Neural cell (in vitro differentiated cells): ENCODE data around the gene HHATL. TPM values are rescaled to one million over a fixed set of nuclear protein-coding genes. Genes with fewer than 3 reads are reported as not detected.

ENCODE experiments used
- H2AFZ ChIP-seq: fragments of 200-600, 300-800 bp; sonication (generic), shearing (Covaris generic); 2 replicates; pipeline ENCODE4 v1.6.0; 2014; ENCODE audit warnings: low read depth, mild to moderate bottlenecking, antibody characterized with exemption, low read length, moderate library complexity
- H3F3A ChIP-seq: fragments of 200-600 bp; shearing (Covaris generic); 2 replicates; pipeline ENCODE4 v1.6.1; 2016; ENCODE audit warnings: mild to moderate bottlenecking, moderate library complexity, mixed read lengths, antibody characterized with exemption, low read length; ENCODE audit not compliant: insufficient read depth, poor library complexity, severe bottlenecking
- H3K27ac ChIP-seq: fragments of 200-600, 300-800 bp; sonication (generic), shearing (Covaris generic); 2 replicates; pipeline ENCODE4 v1.5.1; 2014; ENCODE audit warnings: mild to moderate bottlenecking, low read length, moderate library complexity
- H3K27me3 ChIP-seq: fragments of 300-800, 200-600 bp; sonication (generic), shearing (Covaris generic); 2 replicates; pipeline ENCODE4 v1.6.0; 2014; ENCODE audit warnings: mild to moderate bottlenecking, low read depth, low read length, moderate library complexity; ENCODE audit not compliant: insufficient read depth
- H3K36me3 ChIP-seq: fragments of 300-800, 200-600 bp; sonication (generic), shearing (Covaris generic); 2 replicates; pipeline ENCODE4 v1.5.1; 2014; ENCODE audit warnings: mild to moderate bottlenecking, antibody characterized with exemption, low read length, moderate library complexity; ENCODE audit not compliant: insufficient read depth
- H3K4me2 ChIP-seq: fragments of 300-800, 200-600 bp; sonication (generic), shearing (Covaris generic); 2 replicates; pipeline ENCODE4 v1.6.0; 2014; ENCODE audit warnings: mild to moderate bottlenecking, low read length
- H3K4me3 ChIP-seq: fragments of 300-800, 200-600 bp; sonication (generic), shearing (Covaris generic); 2 replicates; pipeline ENCODE4 v1.5.1; 2014; ENCODE audit warnings: mild to moderate bottlenecking, low read length, moderate library complexity
- H3K79me2 ChIP-seq: fragments of 200-600 bp; shearing (Covaris generic); replicated peaks from 2 replicates; pipeline ENCODE4 v1.6.0; 2014; ENCODE audit warnings: mild to moderate bottlenecking, low read length, moderate library complexity; ENCODE audit not compliant: insufficient read depth
- H3K9ac ChIP-seq: fragments of 300-800, 200-600 bp; sonication (generic), shearing (Covaris generic); 2 replicates; pipeline ENCODE4 v1.6.1; 2016; ENCODE audit warnings: mild to moderate bottlenecking, low read length, mixed read lengths
- H3K9me2 ChIP-seq: fragments of 200-600 bp; shearing (Covaris generic); 2 replicates; pipeline ENCODE4 v1.6.1; 2016; ENCODE audit warnings: mild to moderate bottlenecking, low read length, mixed read lengths; ENCODE audit not compliant: insufficient read depth
- H3K9me3 ChIP-seq: fragments of 200-600, 300-800 bp; sonication (generic), shearing (Covaris generic); 2 replicates; pipeline ENCODE4 v1.6.1; 2016; ENCODE audit warnings: mild to moderate bottlenecking, mixed run types, low read length, moderate library complexity, mixed read lengths
- H4K20me1 ChIP-seq: fragments of 200-600 bp; shearing (Covaris generic); 2 replicates; pipeline ENCODE4 v1.6.1; 2016; ENCODE audit warnings: mild to moderate bottlenecking, mixed run types; ENCODE audit not compliant: insufficient read depth
- CTCF ChIP-seq: fragments of 450-650 bp; IDR thresholded peaks from 2 replicates; pipeline ENCODE4 v1.5.1; 2014; ENCODE audit warnings: antibody characterized with exemption, mild to moderate bottlenecking, moderate library complexity; ENCODE audit not compliant: poor library complexity, severe bottlenecking
- EP300 ChIP-seq: fragments of 450-650 bp; conservative IDR thresholded peaks from 2 replicates; pipeline ENCODE4 v1.6.1; 2014; ENCODE audit warnings: antibody characterized with exemption, mild to moderate bottlenecking, moderate library complexity; ENCODE audit not compliant: poor library complexity, severe bottlenecking
- EZH2 ChIP-seq: fragments of 200-600, 300-800 bp; shearing (Covaris generic), sonication (generic); IDR thresholded peaks from 2 replicates; pipeline ENCODE4 v1.6.1; 2014; ENCODE audit warnings: antibody characterized with exemption, low read length, borderline replicate concordance, mild to moderate bottlenecking; ENCODE audit not compliant: insufficient read depth, poor library complexity, severe bottlenecking
- MXI1 ChIP-seq: fragments of 450-650 bp; conservative IDR thresholded peaks from 2 replicates; pipeline ENCODE4 v1.6.1; 2014; ENCODE audit warnings: antibody characterized with exemption, mild to moderate bottlenecking; ENCODE audit not compliant: poor library complexity, severe bottlenecking
- POLR2AphosphoS5 ChIP-seq: IDR thresholded peaks from 2 replicates; pipeline ENCODE4 v1.6.1; 2012
- RAD21 ChIP-seq: fragments of 450-650 bp; conservative IDR thresholded peaks from 2 replicates; pipeline ENCODE4 v1.6.1; 2014; ENCODE audit warnings: antibody characterized with exemption, mild to moderate bottlenecking, moderate library complexity
- REST ChIP-seq: IDR thresholded peaks from 2 replicates; pipeline ENCODE4 v1.6.1; 2012; ENCODE audit warnings: borderline replicate concordance
- SMC3 ChIP-seq: fragments of 450-650 bp; conservative IDR thresholded peaks from 2 replicates; pipeline ENCODE4 v1.6.1; 2014; ENCODE audit warnings: antibody characterized with exemption, mild to moderate bottlenecking, moderate library complexity; ENCODE audit not compliant: poor library complexity
- TAF1 ChIP-seq: IDR thresholded peaks from 2 replicates; pipeline ENCODE4 v1.6.1; 2012; ENCODE audit warnings: low read depth
- polyA plus RNA-seq: library from polyadenylated mRNA; depleted of rRNA; stranded (reverse); fragments of >200 nt; gene quantifications from 2 replicates; pipeline ENCODE4 v1.2.3, GENCODE V29; 2014

The HHATL gene
- polyA plus RNA-seq, 1 donor from 2014 or later: not detected

GRCh38 chr3:42741796-42742195, 39.2 kb upstream of the HHATL start:
- H3K4me3 ChIP-seq: no peak overlapping the region
- no peaks in the 10 kb centered on the region for H4K20me1 ChIP-seq
- H3K36me3 ChIP-seq: no peaks in the 10 kb centered on the region
- H3F3A ChIP-seq: no peaks in the 10 kb centered on the region
- no peaks in the 10 kb centered on the region for H3K27me3 ChIP-seq
- TF ChIP-seq EP300: no peak
- TF ChIP-seq REST: no peak
- TF ChIP-seq MXI1: no peak
- no peak for TF ChIP-seq POLR2AphosphoS5
- TF ChIP-seq EZH2: no peak
- TF ChIP-seq TAF1: no peak
- TF ChIP-seq CTCF: no peak
- no peak for TF ChIP-seq RAD21
- no peaks in the 10 kb centered on the region for H3K79me2 ChIP-seq
- no peak overlapping the region for H3K27ac ChIP-seq
- H3K9me3 ChIP-seq: no peaks in the 10 kb centered on the region
- H2AFZ ChIP-seq: no peak overlapping the region
- no peaks in the 10 kb centered on the region for H3K9me2 ChIP-seq
- H3K4me2 ChIP-seq: no peak overlapping the region
- H3K9ac ChIP-seq: no peak overlapping the region

- Histone ChIP-seq H3F3A (no peaks in the 10 kb centered on the region), H3K36me3 (no peaks in the 10 kb centered on the region), H3K27ac (no peak overlapping the region), H2AFZ (no peak overlapping the region), H3K9me3 (no peaks in the 10 kb centered on the region), H4K20me1 (no peaks in the 10 kb centered on the region), H3K4me3 (no peak overlapping the region), H3K9ac (no peak overlapping the region), H3K27me3 (no peaks in the 10 kb centered on the region), H3K9me2 (no peaks in the 10 kb centered on the region), H3K4me2 (no peak overlapping the region), H3K79me2 (no peaks in the 10 kb centered on the region)
- TF ChIP-seq RAD21: no peak
Measured at GRCh38 chr3:42739401-42740158, 37.0 kb upstream of the HHATL start.

GRCh38 chr3:42736531-42736930, 33.9 kb upstream of the HHATL start:
- Histone ChIP-seq H3K27me3 (no peaks in the 10 kb centered on the region), H3K9ac (no peak overlapping the region), H4K20me1 (no peaks in the 10 kb centered on the region), H3K9me2 (no peaks in the 10 kb centered on the region), H3K79me2 (no peaks in the 10 kb centered on the region), H3K9me3 (no peaks in the 10 kb centered on the region), H3K36me3 (no peaks in the 10 kb centered on the region), H3K27ac (no peak overlapping the region), H2AFZ (no peak overlapping the region), H3K4me3 (no peak overlapping the region), H3K4me2 (no peak overlapping the region), H3F3A (no peaks in the 10 kb centered on the region)
- no peak for TF ChIP-seq REST
- no peak for TF ChIP-seq EZH2
- no peak for TF ChIP-seq SMC3
- no peak for TF ChIP-seq POLR2AphosphoS5
- TF ChIP-seq EP300: no peak
- TF ChIP-seq CTCF: no peak
- no peak for TF ChIP-seq TAF1
- no peak for TF ChIP-seq MXI1
- no peak for TF ChIP-seq RAD21
